GM21515 (cell line): Measurements from ENCODE around the gene PTPRH.
"Not testable (repeated sequence)": the region's sequence is repeated elsewhere in the genome, so short reads cannot be mapped to it uniquely, and the experiment has no call there.

Source experiments
- ATAC-seq: cut with Tn5 transposase; IDR thresholded peaks from one replicate; pipeline ENCODE4 v1.9.1; 2021; ENCODE audit not compliant: unreplicated experiment

The PTPRH gene

GRCh38 chr19:55226273-55226672 is 17.0 kb upstream of the PTPRH start:
- no peak for ATAC-seq

GRCh38 chr19:55225415-55225958 is 16.2 kb upstream of the PTPRH start:
- ATAC-seq: no peak

DNA sequence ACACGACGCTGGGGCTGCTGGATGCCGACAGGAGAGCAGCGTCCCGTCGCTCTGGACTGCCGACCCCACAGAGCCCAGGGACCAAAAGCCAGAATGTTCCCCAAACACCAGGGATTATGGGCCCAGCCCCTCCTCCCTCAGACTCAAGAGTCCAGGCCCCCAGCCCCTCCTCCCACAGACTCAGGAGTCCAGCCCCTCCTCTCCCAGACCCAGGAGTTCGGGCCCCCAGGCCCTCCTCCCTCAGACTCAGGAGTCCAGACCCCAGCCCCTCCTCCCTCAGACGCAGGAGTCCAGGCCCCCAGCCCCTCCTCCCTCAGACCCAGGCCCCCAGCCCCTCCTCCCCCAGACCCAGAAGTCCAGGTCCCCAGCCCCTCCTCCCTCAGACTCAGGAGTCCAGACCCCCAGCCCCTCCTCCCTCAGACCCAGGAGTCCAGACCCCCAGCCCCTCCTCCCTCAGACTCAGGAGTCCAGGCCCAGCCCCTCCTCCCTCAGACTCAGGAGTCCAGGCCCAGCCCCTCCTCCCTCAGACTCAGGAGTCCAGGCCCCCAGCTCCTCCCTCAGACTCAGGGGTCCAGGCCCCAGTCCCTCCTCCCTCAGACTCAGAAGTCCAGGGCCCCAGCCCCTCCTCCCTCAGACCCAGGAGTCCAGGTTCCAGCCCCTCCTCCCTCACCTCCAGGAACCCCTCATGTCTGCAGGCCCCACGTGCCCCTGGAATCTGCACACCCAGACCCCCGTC is 15.5 kb upstream of the PTPRH start:
- not testable (repeated sequence) for ATAC-seq

- no peak for ATAC-seq
Measured at GRCh38 chr19:55224038-55224665, 14.9 kb upstream of the PTPRH start.

DNA sequence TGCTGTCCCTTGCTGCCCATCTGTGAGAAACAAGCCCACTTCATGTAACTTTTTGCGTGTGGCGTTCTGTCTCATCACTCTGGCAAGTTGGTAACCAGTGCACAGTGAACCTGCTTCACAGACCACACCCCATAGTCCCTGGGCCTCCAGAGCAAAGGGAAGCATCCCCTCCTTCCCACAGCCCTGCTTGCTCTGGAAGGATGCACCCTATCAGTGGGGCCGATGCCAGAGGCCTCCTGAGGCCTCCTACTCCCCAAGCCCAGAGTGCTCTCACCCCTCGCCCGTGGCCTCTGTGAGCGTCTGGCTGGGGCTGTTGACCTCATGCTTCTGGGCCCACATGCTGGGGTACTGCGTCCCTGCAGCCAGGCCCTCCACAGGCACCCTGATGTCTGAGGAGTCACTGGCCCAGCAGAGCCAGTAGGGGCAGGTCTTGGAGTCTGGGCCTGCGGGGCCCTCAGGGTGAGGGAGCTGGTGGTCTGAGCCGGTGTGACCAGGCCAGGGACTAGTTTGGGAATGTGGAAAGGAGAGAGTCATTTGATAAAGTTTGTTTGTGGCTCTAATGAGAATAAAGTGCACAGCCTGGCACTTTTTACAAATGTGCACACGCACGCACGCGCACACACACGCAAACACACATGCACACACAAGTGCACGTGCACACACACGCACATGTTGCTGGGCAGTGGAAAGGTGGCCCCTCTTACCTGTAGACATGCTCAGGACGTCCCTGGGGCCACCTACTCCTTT is 14.2 kb upstream of the PTPRH start:
- ATAC-seq: no peak

DNA sequence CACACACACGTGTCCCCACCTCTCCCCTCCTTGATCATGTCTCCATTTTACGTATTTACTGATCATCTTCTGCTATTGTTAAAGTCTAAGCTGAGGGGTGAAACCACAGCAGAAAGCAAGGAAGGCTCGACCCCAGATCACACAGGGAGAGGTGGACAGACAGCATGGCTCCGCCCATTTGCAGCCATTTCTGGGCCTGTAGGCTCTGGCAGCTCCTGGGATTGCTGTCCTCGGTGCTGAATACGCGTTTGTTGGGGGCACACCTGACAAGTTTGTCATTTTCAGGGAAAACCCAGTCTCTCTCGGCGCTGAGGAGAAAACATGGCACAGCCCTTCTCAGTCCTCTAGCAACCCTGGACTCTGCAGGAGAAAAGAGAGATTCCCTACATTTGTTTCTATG is 11.2 kb upstream of the PTPRH start:
- ATAC-seq: no peak

GRCh38 chr19:55216461-55217198 is 7.3 kb upstream of the PTPRH start:
- no peak for ATAC-seq

- no peak for ATAC-seq
Measured at GRCh38 chr19:55213547-55213946, 4.2 kb upstream of the PTPRH start.

- ATAC-seq: no peak
Measured at GRCh38 chr19:55212447-55212846, 3.1 kb upstream of the PTPRH start.

GRCh38 chr19:55209693-55210472 is 582 bp upstream of the PTPRH start:
- ATAC-seq: no peak

GRCh38 chr19:55206664-55207500 is 2.4 kb downstream of the PTPRH start:
- no peak for ATAC-seq

GRCh38 chr19:55202199-55202598 is 7.1 kb downstream of the PTPRH start:
- not testable (repeated sequence) for ATAC-seq

DNA sequence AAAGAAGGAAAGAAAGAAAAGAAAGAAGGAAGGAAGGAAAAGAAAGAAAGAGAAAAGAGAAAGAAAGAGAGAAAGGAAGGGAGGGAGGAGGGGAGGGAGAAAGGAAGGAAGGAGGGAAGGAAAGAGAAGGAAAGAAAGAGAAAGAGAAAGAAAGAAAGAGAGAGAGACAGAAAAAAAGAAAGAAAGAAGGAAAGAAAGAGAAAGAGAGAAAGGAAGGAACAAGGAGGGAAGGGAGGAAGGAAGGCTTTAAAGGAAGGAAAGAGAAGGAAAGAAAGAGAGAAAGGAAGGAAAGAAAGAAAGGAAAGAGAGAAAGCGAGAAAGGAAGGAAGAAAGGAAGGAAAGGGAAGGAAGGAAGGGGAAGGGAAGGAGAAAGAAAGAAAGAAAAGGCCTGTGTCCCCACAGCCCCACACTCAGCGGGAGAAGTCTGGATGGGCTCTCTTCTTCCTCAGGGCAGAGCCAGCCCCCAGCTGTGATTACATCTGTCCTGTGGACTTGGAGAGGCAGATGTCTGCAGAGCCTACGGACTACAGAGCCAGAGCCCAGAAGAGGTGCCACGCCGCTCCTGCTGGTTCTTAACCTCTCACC is 9.6 kb downstream of the PTPRH start:
- ATAC-seq: no peak

- no peak for ATAC-seq
Measured at GRCh38 chr19:55198651-55199050, 10.7 kb downstream of the PTPRH start.

DNA sequence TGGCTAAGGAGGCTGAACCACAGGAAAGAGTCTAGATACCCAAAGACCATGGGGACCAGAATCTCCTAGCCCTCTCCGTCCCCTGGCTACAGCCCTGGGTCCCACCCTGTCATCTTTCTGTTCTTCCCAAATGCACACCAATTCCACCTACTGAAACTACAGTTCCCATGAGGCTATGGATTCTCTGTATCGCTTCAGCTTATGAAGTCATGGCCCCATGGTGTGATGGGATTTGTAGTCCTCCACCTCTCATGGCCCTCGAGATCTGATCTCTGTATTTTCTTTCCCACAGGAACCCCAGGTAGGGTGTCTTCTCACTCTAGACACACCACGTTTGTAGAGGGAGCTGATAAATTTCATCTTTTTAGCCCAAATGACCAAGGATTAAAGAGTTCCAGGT is 11.8 kb downstream of the PTPRH start:
- ATAC-seq: no peak

DNA sequence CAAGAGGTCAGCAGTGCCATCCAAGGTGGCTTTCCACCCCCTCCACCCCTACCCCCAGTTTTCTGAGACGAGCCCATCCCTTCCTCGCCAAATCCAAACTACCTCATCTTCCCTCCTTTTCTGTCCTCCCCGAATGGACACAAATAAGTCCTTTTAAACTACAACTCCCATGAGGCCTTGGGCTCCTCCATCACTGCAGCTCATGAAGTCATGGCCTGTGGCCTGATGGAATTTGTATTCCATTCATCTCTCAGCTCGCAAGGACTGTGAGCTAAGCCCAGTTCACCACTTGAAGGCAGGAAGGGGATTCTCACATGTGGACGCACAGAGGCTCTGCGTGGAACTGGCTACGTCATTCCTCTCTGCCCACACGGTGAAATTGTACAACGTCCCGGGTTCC is 12.5 kb downstream of the PTPRH start:
- ATAC-seq: no peak

GRCh38 chr19:55193481-55193880 is 15.8 kb downstream of the PTPRH start:
- ATAC-seq: no peak

GRCh38 chr19:55189403-55189835 is 19.9 kb downstream of the PTPRH start:
- ATAC-seq: no peak

DNA sequence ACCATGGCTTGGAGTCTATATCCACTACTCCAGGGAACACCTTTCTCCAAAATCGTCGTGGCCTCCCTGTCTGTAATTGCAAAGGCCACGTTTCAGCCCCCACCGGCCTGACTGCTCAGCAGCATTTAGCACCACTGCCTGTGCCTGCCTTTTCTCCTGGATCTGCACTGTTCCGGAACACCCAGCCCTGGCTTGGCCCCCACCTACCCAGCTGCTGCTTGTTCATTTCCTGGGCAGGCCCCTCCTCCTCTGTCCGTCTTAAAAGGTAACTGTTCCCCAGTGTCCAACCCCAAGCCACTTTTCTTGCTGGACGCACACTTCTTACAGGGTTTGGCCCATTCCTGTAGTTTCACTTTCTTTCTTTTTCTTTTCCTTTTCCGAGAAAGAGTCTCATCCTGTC is 20.7 kb downstream of the PTPRH start:
- ATAC-seq: no peak
